ENCODE data around the gene DAP. TPM values are rescaled to one million over a fixed set of nuclear protein-coding genes. Genes with fewer than 3 reads are reported as not detected.
"Not testable (repeated sequence)": the region's sequence is repeated elsewhere in the genome, so short reads cannot be mapped to it uniquely, and the experiment has no call there.

Gene DAP
- total RNA-seq, 1 donor from 2014 or later: 41.1 TPM

DNA sequence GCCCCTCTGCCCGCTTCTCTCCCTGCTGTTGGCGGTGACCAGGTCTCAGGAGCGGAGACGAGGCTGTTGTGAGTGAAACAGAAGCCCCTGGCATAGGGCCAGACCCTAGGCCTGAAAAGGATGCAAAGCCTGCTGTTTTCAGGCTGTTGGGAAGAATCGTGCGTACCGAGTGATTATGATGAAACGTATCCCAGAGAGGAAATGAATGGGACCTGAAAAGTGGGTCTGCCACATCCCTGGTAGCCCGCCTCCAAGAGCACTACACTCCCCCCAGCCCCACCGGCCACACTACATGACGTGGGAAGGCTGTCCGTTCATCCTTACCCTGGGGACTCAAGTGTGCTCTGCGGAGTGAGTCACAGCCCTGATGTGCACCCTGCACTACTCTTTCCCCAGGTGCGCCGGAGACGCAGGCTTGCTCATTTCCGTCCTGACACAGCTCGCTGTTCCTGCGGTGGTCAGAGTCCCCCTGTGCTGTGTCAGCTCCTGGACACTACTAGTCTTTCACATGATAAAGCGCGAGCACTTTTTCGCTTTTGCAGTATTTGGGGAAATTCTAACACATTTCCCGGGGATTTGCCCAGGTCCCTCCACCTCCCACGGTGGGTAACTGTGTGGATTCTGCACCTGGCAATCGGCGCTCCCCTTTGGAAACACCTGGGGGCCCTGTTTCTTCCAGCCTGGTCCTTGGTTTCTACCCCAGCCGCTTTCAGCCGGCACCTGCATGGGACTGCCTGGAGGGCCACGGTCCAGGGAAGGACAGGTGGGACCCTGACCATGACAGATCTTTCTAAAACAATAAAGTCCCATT lies 105.7 kb downstream of the DAP start:
- DNase-seq (ENCODE audit: low read depth, low spot score): no peak

DNA sequence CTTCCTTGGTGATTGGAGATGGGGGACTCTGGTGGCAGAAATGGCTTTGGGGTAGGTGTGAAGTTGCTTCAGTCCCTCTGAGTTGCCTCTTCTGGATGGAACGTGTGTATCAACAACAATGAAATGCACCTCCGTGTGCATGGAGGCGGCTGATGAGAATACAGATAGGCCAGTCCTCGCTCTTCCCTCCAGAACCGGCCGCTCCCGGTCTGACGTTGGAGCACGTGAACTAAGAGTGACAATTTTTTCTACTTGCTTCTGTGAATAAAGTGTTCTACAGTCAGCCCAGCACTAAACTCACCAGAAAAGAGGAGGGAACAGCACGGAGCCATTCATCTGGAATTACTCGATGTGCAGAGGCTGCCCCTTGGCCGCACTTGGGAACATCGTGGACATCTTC lies 106.5 kb downstream of the DAP start:
- DNase-seq (ENCODE audit: low read depth, low spot score): no peak

DNA sequence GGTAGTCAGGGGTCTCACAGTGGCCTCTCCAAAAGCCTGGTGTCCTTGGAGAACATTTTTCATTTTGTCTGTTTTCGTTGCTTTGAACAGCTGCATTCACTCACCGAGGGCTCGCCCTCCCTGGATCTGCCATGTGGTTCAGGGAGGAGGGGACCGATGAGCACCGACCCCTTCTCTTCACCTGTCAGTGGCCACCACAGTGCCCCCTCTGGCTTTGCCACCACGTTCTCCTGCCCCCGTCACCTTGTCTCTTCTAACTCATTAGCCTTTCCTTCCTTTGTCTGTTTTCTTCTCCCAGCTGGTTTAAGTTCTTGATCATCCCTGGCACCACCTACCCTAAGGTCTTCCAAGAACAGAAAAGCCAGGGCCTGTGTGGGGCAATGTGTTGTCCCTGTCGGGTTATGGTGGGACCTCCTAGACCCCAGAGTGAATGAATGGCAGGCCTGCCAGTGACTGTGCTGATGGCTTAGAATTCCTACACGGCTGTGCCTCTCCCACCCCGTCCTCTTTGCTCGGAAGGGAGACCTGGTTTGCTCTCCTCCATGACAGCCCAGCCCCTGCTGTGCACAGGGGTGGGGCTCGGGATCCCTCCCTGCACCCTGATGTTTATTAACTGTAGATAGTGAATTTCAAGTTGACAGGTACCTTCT lies 107.2 kb downstream of the DAP start:
- DNase-seq (ENCODE audit: low read depth, low spot score): no peak

GRCh38 chr5:10653043-10653442 lies 108.0 kb downstream of the DAP start:
- no peak for DNase-seq (ENCODE audit: low read depth, low spot score)

- DNase-seq (ENCODE audit: low read depth, low spot score): no peak
Measured at GRCh38 chr5:10652606-10653005, 108.4 kb downstream of the DAP start.

GRCh38 chr5:10652151-10652550 lies 108.9 kb downstream of the DAP start:
- DNase-seq (ENCODE audit: low read depth, low spot score): no peak

- DNase-seq (ENCODE audit: low read depth, low spot score): no peak
Measured at GRCh38 chr5:10649666-10650380, 111.2 kb downstream of the DAP start.

DNA sequence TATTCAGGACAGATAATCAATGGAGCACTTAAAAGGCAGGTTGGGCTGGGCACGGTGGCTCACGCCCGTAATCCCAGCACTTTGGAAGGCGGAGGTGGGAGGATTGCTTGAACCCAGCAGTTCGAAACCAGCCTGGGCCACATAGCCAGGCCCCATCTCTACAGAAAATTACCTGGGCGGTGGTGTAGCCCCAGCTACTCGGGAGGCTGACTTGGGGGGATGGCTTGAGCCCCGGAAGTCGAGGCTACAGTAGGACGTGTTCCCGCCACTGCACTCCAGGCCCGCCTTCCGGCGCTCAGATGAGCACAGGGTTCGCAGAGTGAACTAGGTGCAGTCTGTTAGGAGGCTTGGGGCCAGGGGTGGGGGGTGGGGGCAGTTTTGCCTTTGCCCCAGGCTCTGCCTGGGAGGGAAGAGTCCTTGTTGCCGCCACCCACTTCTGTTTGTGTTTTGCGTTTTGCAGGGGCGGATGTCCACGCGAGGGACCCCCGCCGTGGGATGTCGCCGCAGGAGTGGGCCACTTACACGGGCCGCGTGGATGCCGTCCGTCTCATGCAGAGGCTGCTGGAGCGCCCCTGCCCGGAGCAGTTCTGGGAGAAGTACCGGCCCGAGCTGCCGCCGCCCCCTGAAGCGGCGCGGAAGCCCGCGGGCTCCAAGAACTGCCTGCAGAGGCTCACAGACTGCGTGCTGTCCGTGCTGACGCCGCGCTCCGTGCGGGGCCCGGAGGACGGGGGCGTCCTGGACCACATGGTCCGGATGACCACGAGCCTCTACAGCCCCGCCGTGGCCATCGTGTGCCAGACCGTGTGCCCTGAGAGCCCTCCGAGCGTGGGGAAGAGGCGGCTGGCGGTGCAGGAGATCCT lies 112.0 kb downstream of the DAP start:
- no peak for DNase-seq (ENCODE audit: low read depth, low spot score)

- DNase-seq (ENCODE audit: low read depth, low spot score): no peak
Measured at GRCh38 chr5:10647640-10648039, 113.4 kb downstream of the DAP start.

- DNase-seq (ENCODE audit: low read depth, low spot score): no peak
Measured at GRCh38 chr5:10645671-10646070, 115.4 kb downstream of the DAP start.

DNA sequence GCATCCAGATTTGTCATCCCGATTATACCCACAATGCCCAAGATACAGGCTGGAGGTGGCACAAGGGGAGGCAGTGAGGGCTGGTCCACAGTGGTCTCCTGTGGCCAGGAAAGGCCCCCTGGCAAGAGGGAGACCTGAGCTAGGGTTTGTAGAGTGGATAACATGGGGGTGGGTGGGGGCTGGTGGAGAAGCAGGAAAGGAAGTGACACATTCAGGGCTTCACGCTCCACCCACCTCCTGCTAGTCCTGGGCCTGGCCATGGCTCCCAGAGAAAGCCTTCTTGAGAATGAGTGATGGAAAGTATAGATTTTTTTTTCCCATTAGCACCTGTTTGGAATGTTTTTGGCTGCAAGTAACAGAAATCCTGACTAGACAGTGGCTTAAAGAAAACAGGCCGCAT lies 115.9 kb downstream of the DAP start:
- DNase-seq (ENCODE audit: low read depth, low spot score): no peak

DNA sequence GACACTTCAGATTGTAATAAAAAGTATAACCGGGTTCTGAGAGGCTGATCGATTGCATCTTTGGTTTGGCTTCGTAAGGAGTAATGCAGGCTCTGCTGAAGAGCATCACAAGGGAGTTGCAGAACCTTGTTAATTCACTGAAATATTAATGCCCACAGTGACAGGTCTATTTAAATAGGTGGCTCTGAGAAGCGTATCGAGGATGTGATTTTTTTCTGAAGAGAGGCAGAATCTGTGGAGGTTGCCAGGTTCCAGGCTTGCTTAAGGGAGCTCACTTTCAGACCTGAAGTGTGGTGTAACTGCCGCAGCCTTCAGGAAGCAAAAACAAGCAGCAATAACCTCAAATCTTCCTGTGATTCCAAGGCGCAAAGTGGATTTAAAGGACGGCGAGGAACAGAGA lies 116.8 kb downstream of the DAP start:
- no peak for DNase-seq (ENCODE audit: low read depth, low spot score)

DNA sequence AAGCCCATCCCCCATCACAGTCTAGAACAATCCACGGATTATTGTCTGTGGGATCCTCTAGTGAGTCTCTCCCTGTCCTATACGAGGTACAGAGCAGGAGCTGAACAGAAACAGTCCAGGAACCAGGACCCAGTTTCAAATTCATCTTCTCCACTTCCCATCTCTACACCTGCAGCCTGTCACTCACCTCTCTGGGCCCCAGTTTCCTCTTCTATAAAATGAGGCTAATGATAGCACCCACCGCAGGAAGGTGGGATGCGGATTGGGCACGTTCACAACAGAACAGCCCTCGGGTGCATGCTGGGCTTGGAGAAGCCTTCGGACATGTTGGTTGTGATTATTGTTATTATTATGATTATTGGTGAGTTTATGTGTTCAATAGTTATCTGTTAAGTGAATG lies 118.7 kb downstream of the DAP start:
- no peak for DNase-seq (ENCODE audit: low read depth, low spot score)

GRCh38 chr5:10639846-10640368 lies 121.1 kb downstream of the DAP start:
- DNase-seq (ENCODE audit: low read depth, low spot score): no peak

DNA sequence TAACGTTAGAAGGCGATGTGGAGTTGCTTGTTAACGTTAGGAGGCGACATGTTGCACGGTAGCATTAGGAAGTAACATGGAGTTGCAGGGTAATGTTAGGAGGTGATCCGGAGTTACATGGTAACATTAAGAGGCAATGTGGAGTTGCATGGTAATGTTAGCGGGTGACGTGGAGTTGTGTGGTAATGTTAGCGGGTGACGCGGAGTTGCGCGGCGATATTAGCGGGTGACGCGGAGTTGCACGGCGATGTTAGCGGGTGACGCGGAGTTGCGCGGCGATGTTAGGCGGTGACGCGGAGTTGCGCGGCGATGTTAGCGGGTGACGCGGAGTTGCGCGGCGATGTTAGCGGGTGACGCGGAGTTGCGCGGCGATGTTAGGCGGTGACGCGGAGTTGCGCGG lies 122.3 kb downstream of the DAP start:
- DNase-seq (ENCODE audit: low read depth, low spot score): not testable (repeated sequence)

DNA sequence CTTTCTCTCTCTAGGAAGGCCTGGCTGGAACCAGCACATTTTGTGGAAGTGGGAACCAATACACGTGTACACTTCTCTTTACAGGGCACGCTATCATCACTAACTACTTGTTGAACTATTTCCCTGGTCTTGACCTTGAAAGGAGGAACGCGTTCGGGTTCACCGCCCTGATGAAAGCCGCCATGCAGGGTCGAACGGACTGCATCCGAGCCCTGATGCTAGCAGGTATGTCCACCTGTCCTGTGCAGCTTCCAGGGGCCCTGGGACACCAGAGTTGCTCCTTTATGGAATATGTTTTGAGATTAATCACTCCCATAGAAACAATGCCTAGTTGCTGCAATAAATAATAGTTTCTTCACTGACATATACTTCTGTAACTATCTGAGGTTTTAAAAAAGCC lies 123.1 kb downstream of the DAP start:
- no peak for DNase-seq (ENCODE audit: low read depth, low spot score)

DNA sequence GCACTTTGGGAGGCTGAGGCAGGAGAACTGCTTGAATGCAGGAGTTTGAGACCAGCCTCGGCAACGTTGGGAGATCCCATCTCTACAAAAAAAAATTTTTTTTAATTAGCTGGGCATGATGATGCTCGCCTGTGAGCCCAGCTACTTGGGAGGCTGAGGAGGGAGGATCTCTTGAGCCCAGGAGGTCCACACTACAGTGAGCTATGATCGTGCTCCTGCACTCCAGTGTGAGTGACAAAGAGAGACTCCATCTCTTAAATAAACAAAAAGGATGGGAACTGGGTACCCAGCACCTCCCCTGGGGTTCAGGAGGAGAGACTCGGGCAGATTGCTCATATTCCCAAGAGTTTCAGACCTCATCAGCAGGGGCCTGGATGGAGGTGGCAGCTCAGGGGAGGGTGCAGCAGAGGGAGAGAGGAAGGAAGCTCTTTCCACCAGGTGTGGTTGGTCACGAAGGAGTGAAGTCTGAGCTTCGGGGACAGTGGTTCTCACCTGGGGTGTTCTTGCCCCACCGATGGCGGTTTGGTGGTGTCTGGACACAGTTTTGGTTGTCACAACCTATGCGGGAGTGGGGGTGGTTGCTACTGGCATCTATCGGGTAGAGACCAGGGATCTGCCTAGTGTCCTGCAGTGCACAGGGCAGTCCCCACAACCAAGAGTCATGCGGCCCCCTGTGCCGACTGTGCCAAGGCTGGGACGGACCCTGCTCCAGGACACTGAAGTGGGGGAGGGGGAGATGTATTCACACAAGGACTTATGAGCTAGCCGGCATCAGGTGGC lies 124.5 kb downstream of the DAP start:
- DNase-seq (ENCODE audit: low read depth, low spot score): no peak

GRCh38 chr5:10635867-10636350 lies 125.1 kb downstream of the DAP start:
- DNase-seq (ENCODE audit: low read depth, low spot score): no peak

- DNase-seq (ENCODE audit: low read depth, low spot score): peak; percentile 13
Measured at GRCh38 chr5:10635257-10635866, 125.7 kb downstream of the DAP start.

GRCh38 chr5:10634562-10634961 lies 126.5 kb downstream of the DAP start:
- no peak for DNase-seq (ENCODE audit: low read depth, low spot score)

All from pulmonary artery endothelial cell (primary cell).